GM10847 (cell line): ENCODE results near the gene SMYD3.

Experiments used
- POLR2A ChIP-seq: IDR thresholded peaks from 2 replicates; pipeline ENCODE4 v1.6.1; 2011; ENCODE audit not compliant: insufficient read length; ENCODE audit errors: extremely low read depth

The SMYD3 gene

GRCh38 chr1:246526915-246527314 is 19.8 kb upstream of the SMYD3 start:
- no peak for TF ChIP-seq POLR2A

- no peak for TF ChIP-seq POLR2A
These were observed 19.3 kb upstream of the SMYD3 start for GRCh38 chr1:246526380-246526779.

GRCh38 chr1:246519514-246519913 is 12.4 kb upstream of the SMYD3 start:
- TF ChIP-seq POLR2A = no peak

- TF ChIP-seq POLR2A = no peak
These were observed 11.6 kb upstream of the SMYD3 start for GRCh38 chr1:246518456-246519205.

- no peak for TF ChIP-seq POLR2A
These were observed 10.3 kb upstream of the SMYD3 start for GRCh38 chr1:246517391-246517790.

- TF ChIP-seq POLR2A = no peak
These were observed 9.0 kb upstream of the SMYD3 start for GRCh38 chr1:246516126-246516525.

GRCh38 chr1:246515390-246516005 is 8.4 kb upstream of the SMYD3 start:
- no peak for TF ChIP-seq POLR2A

- TF ChIP-seq POLR2A = no peak
These were observed 6.7 kb upstream of the SMYD3 start for GRCh38 chr1:246513619-246514343.

GRCh38 chr1:246513041-246513440 is 6.0 kb upstream of the SMYD3 start:
- TF ChIP-seq POLR2A = no peak

- no peak for TF ChIP-seq POLR2A
These were observed 5.6 kb upstream of the SMYD3 start for GRCh38 chr1:246512635-246513034.

GRCh38 chr1:246512230-246512629 is 5.2 kb upstream of the SMYD3 start:
- TF ChIP-seq POLR2A = no peak

GRCh38 chr1:246511203-246511602 is 4.1 kb upstream of the SMYD3 start:
- TF ChIP-seq POLR2A = no peak

- no peak for TF ChIP-seq POLR2A
These were observed 3.3 kb upstream of the SMYD3 start for GRCh38 chr1:246510147-246511030.

GRCh38 chr1:246508897-246509688 is 2.0 kb upstream of the SMYD3 start:
- no peak for TF ChIP-seq POLR2A

GRCh38 chr1:246506367-246506673 is 759 bp downstream of the SMYD3 start:
- no peak for TF ChIP-seq POLR2A
